ENCODE measurements around the gene VARS2. TPM values are rescaled to one million over a fixed set of nuclear protein-coding genes. Genes with fewer than 3 reads are reported as not detected.
"Not testable (repeated sequence)": the region's sequence is repeated elsewhere in the genome, so short reads cannot be mapped to it uniquely, and the experiment has no call there.

The VARS2 gene
- total RNA-seq, 1 experiment from 2014 or later = 21.9 TPM

DNA sequence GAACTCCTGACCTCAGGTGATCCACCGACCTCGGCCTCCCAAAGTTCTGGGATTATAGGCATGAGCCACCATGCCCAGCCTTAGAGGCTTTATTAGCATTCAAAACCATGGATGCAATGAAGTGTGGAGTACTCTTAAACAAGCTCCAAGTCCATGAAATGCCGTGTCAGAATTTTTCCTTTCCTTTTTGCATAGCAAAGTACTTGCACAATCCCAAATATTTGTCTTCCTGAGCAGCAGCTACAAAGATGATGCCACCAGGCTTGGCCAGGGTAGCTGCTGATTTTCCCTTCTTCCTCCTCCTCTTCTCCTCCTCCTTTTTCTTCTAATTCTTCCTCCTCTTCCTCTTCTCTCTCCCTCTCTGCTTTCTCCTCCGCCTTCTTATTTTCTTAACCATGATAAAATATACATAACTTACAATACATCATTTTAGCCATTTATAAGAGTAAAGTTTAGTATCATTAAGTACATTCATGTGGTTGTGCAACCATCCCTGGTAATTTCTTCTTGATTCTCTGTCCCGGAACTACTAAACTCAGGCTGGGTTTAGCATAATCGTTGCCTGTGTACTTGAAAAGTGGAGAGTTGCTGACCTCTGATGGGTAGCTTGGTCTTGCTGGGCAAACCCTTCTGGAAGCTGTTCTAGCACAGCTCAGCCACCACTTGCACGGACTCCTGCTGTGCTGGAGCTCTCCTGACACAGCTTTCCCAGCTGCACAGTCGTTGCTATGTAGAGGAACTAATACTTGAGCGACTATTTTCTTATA is 47.1 kb downstream of the VARS2 start:
- peak; percentile 19 for DNase-seq (ENCODE audit: low read depth)

DNA sequence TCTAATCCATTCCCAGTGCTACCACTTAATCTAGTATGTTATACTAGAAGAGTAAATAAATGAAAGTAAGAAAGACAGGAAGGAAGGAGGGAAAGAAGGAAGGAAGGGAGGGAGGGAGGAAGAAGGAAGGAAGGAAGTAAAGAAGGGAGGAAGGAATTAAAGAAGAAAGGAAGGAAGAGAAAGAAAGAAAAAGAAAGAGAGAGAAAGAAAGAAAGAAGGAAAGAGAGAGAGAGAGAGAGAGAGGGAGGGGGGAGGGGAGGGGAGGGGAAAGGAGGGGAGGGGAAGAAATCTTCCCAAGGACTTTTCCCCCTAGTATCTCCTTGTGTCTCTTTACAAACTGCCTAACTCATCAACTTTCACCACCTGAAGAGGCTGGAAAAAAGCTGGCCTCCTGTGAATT is 48.7 kb downstream of the VARS2 start:
- DNase-seq (ENCODE audit: low read depth) = no peak

DNA sequence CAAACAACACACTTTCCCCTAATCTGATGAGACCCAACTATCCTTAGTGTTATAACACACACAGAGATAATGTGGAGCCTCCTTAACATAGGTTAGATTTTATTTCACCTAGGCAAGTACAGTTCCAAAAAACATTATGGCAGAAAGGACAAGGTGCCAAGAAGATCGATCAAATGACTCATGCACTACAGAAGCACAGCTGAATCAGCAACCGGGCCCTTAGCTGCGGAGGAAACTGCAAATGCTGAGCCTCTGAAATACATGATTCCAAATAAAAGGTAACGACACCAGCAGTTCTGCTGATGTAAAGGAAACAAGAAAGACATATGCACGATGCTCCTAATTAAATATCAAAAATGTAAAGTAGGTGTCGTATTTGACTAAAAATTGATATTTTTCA is 49.6 kb downstream of the VARS2 start:
- peak; percentile 19 for DNase-seq (ENCODE audit: low read depth)

DNA sequence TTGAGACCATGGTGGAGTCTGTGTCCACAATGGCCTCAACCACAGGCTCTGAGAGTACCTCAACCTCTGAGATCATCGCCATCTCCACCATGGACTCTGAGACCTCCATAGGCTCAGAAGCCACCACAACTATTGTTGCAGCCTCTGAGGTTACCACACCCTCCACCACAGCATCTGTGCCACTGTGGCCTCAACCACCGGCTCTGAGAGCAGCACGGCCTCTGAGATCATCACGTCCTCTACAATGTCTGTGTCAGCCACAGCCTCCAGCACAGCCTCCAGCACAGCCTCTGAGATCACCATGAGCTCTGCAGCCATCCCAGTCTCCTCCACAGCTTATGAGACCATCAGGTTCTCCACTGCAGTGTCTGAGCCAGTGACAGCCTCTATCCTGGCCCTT is 50.0 kb downstream of the VARS2 start:
- peak; percentile 43 for DNase-seq (ENCODE audit: low read depth)

DNA sequence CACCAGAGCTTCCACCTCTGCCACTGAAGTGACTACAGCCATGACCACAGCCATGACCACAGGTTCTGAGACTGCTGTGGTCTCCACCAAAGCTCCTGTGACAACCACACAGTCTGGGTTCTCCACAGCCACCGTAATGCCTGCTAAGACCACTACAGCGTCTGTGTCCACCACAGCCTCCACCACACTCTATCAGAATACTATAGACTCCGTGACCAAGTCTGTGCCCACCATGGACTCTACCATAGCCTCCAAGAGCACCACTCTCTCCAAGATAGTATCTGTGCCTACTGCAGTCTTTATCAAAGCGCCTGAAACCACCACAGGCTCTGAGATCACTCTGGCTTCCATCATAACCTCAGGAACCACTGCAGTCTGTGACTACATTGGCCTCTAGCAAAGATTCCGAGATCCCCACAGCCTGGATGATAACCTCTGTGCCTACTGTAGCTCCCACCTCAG is 51.1 kb downstream of the VARS2 start:
- DNase-seq (ENCODE audit: low read depth) = no peak

DNA sequence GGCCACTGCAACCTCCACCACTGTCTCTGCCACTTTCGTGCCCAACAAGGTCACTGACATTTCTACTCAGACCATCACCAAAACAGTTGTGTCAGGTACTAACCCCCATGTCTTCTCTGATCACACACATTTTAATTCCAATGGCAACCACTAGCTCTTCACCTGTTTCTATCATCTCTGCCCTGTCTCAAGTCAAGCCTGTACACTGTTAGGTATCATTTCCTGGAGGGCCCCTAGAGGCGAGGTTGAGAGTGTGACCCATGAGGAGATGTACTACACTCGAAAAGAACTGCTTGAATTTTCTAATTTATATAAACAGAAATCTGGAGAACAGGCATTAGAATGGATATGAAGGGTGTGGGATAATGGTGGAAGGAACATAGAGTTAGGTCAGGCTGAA is 52.1 kb downstream of the VARS2 start:
- DNase-seq (ENCODE audit: low read depth) = no peak

DNA sequence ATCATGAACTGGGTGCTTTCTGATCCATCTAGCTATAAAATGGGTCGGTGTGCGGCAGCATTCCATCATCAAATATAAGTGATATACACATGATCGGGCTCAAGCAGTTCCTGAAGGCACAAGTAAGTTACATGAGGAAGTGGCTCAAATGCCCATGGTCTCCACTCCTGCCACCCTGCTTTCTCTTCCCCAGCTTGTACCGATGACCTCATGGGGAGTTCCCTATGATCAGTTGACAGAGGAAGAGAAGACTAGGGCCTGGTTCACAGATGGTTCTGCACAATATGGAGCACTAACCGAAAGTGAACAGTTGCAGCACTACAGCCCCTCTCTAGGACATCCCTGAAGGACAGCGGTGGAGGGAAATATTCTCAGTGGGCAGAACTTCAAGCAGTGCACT is 55.1 kb downstream of the VARS2 start:
- not testable (repeated sequence) for DNase-seq (ENCODE audit: low read depth)

DNA sequence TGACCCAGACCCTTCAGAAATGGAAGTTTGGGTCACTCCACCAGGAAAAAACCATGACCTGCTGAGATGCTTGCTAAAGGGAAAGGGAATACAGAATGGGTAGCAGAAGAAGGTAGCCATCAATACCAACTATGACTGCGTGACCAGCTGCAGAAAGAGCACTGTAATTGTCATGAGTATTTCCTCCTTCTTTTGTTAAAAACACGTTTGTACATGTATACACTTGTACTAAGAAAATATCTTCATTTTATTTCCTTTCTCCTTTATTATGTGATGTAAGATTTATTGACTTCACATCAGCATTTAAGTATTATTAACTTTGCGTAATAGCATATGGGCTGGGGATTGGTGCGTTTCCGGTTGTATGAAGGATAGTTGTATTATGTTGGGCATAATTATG is 56.9 kb downstream of the VARS2 start:
- DNase-seq (ENCODE audit: low read depth) = no peak

DNA sequence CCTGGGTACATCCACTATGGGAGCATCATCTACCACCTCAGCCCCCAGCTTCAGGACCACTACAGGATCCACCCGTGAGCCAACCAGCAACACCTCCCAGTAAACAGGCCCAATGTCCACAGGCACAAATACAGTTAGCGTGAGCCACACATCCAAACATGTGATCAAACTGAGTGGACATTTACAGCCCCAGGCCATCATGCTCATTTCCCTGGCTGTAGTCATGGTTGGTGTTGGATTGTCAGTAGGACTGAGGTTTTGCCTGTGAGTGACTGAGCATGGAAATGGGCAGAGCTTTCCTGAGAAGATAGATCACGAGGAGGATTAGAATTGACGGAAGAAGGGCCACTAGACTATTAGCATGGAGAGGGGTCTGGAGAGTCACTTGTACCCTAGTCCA is 58.8 kb downstream of the VARS2 start:
- no peak for DNase-seq (ENCODE audit: low read depth)

DNA sequence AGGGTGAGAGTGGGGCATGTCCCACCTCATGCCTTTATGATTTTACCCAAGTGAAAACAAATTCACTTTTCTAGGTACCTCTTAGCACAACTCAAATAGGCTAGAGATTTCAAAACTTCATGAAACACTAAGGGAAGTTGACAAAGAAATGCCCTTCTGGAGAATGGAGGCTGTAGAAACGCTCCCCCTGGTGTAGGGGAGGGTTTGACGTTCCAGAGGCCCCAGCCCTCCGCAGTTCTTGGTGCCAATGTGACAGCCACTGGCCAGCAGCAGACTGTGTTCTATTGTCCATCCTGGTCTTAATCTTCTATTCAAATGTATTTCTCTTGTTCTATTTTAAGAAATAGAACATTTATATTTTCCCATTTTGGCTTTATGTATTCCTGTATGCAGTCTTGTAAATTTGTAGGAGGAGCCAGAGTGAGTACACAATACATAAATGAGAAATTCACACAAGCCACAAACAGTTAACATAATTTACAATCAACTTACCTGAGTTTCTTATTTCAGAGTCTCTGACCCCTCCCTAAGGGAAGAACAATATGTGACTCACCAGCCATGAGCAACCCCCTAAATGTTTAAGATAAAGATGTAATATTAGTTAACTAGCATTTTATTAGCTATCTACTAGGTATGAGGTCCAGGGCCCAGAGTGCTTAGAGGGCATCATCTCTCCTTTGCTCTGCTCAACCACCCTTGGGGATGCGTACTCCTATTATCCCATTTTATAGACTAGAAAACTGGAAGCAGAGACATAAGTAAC is 60.6 kb downstream of the VARS2 start:
- DNase-seq (ENCODE audit: low read depth) = no peak

Other genes with a start within 250 kb of the VARS2 start
- 36.1 and 40.0 TPM in 2 replicates for gene DHX16, start 241.2 kb upstream of the VARS2 start, total RNA-seq (2014; rRNA removed)
- 94.5 and 105 TPM in 2 replicates for gene PPP1R18, start 227.6 kb upstream of the VARS2 start, total RNA-seq (2014; rRNA removed)
- 19.9 and 27.6 TPM in 2 replicates for gene NRM, start 223.3 kb upstream of the VARS2 start, total RNA-seq (2014; rRNA removed)
- 12.4 and 16.3 TPM in 2 replicates for gene MDC1, start 197.0 kb upstream of the VARS2 start, total RNA-seq (2014; rRNA removed)
- gene TUBB, start 193.9 kb upstream of the VARS2 start, total RNA-seq (2014; rRNA removed) = 1,379 and 1,474 TPM in 2 replicates
- 207 and 208 TPM in 2 replicates for gene FLOT1, start 171.6 kb upstream of the VARS2 start, total RNA-seq (2014; rRNA removed)
- gene IER3, start 169.7 kb upstream of the VARS2 start, total RNA-seq (2014; rRNA removed) = 51.0 and 65.9 TPM in 2 replicates
- 43.1 and 47.0 TPM in 2 replicates for gene DDR1, start 29.7 kb upstream of the VARS2 start, total RNA-seq (2014; rRNA removed)
- 9.0 and 16.2 TPM in 2 replicates for gene GTF2H4, start 6.0 kb upstream of the VARS2 start, total RNA-seq (2014; rRNA removed)
- not detected in 2 replicates for gene SFTA2, start 17.9 kb downstream of the VARS2 start, total RNA-seq (2014; rRNA removed)
- not detected in 2 replicates for gene MUCL3, start 26.7 kb downstream of the VARS2 start, total RNA-seq (2014; rRNA removed)
- not detected in 2 replicates for gene MUC21, start 69.5 kb downstream of the VARS2 start, total RNA-seq (2014; rRNA removed)
- not detected in 2 replicates for gene MUC22, start 96.2 kb downstream of the VARS2 start, total RNA-seq (2014; rRNA removed)
- 0.40 and 0.71 TPM in 2 replicates for gene C6orf15, start 198.3 kb downstream of the VARS2 start, total RNA-seq (2014; rRNA removed)
- 0.64 and 0.69 TPM in 2 replicates for gene PSORS1C1, start 200.6 kb downstream of the VARS2 start, total RNA-seq (2014; rRNA removed)
- not detected in 2 replicates for gene CDSN, start 206.2 kb downstream of the VARS2 start, total RNA-seq (2014; rRNA removed)
- not detected in 2 replicates for gene PSORS1C2, start 224.8 kb downstream of the VARS2 start, total RNA-seq (2014; rRNA removed)
- 43.2 and 46.7 TPM in 2 replicates for gene CCHCR1, start 243.6 kb downstream of the VARS2 start, total RNA-seq (2014; rRNA removed)
- 61.1 and 65.0 TPM in 2 replicates for gene TCF19, start 244.4 kb downstream of the VARS2 start, total RNA-seq (2014; rRNA removed)

Measured in LHCN-M2 (cell line).